GM10847 (cell line): ENCODE measurements around the gene KCNIP4.

Source experiments
- POLR2A ChIP-seq: IDR thresholded peaks from 2 replicates; pipeline ENCODE4 v1.6.1; 2011; ENCODE audit not compliant: insufficient read length; ENCODE audit errors: extremely low read depth

Gene KCNIP4

GRCh38 chr4:21569638-21570037, 378.9 kb downstream of the KCNIP4 start:
- no peak for TF ChIP-seq POLR2A

GRCh38 chr4:21555083-21555482, 393.5 kb downstream of the KCNIP4 start:
- no peak for TF ChIP-seq POLR2A

- no peak for TF ChIP-seq POLR2A
Measured at GRCh38 chr4:21554500-21554899, 394.1 kb downstream of the KCNIP4 start.

- TF ChIP-seq POLR2A: no peak
Measured at GRCh38 chr4:21554066-21554465, 394.5 kb downstream of the KCNIP4 start.

- TF ChIP-seq POLR2A: no peak
Measured at GRCh38 chr4:21552455-21552854, 396.1 kb downstream of the KCNIP4 start.

- no peak for TF ChIP-seq POLR2A
Measured at GRCh38 chr4:21544955-21545354, 403.6 kb downstream of the KCNIP4 start.

GRCh38 chr4:21544415-21544814, 404.2 kb downstream of the KCNIP4 start:
- TF ChIP-seq POLR2A: no peak

GRCh38 chr4:21543514-21543913, 405.1 kb downstream of the KCNIP4 start:
- TF ChIP-seq POLR2A: no peak

- no peak for TF ChIP-seq POLR2A
Measured at GRCh38 chr4:21535898-21536297, 412.7 kb downstream of the KCNIP4 start.

GRCh38 chr4:21531048-21531447, 417.5 kb downstream of the KCNIP4 start:
- no peak for TF ChIP-seq POLR2A

GRCh38 chr4:21529214-21529613, 419.4 kb downstream of the KCNIP4 start:
- TF ChIP-seq POLR2A: no peak

- TF ChIP-seq POLR2A: no peak
Measured at GRCh38 chr4:21522296-21522695, 426.3 kb downstream of the KCNIP4 start.

GRCh38 chr4:21517126-21517859, 431.3 kb downstream of the KCNIP4 start:
- TF ChIP-seq POLR2A: no peak

- TF ChIP-seq POLR2A: no peak
Measured at GRCh38 chr4:21514022-21514694, 434.4 kb downstream of the KCNIP4 start.

- TF ChIP-seq POLR2A: no peak
Measured at GRCh38 chr4:21512353-21512752, 436.2 kb downstream of the KCNIP4 start.

GRCh38 chr4:21507439-21507838, 441.1 kb downstream of the KCNIP4 start:
- TF ChIP-seq POLR2A: no peak

GRCh38 chr4:21490682-21491081, 457.9 kb downstream of the KCNIP4 start:
- TF ChIP-seq POLR2A: no peak
